Head of caudate nucleus (tissue), 42 donors: ENCODE results near the gene SERBP1.
A peak's percentile ranks its signal among the peaks of the same experiment; 100 is the strongest.

Experiments
- DNase-seq, 42 donors: peaks; one replicate each; pipeline versions ENCODE4 v3.0.0 to v3.0.0-alpha.2; 2020 to 2021; ENCODE audit warnings: mixed read lengths in 7 of 42
- intact Hi-C: fragments of 100-400 bp; cut with DNase I; formaldehyde crosslinking; loops from one replicate; pipeline ENCODE4 v1.15.0; 2022

The SERBP1 gene

DNA sequence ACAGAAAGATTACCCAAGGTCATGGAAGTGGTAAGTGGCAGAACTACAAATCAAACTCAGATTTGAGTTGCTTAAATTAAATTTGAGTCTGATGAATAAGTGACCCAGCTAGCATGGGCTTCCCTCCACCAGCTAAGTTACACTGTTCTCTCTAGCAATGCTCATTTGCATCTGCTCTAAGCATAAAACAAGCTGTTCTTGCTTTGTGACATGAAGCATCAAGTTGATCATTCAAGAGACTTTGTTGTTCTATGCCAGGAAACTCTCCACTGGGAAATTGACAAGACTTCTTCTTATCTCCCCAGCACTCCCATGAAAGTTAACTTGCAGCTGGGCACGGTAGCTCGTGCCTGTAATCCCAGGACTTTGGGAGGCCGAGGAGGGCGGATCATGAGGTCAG is 49.0 kb downstream of the SERBP1 start:
- intact Hi-C loops: no loop called here
- no peak for DNase-seq

DNA sequence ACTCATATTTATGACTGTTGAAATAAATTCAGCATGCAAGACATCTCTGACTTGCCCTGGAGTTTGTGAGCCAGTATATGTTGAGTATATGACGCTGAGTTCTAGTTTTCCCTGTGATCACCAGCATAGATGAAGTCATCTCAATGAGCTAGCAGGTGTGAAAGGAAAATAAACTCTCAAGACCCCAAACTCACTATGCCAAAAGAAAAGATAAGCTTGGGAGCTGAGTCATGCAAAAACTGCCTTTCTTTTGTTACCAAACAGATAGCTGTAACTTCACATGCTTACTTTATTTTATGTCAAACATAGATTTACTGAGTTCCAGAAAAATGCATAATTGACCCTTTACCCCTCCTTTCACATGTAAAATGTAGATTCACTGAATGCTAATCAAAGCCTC is 52.9 kb downstream of the SERBP1 start:
- no peak for DNase-seq
- intact Hi-C loops: no loop called here

DNA sequence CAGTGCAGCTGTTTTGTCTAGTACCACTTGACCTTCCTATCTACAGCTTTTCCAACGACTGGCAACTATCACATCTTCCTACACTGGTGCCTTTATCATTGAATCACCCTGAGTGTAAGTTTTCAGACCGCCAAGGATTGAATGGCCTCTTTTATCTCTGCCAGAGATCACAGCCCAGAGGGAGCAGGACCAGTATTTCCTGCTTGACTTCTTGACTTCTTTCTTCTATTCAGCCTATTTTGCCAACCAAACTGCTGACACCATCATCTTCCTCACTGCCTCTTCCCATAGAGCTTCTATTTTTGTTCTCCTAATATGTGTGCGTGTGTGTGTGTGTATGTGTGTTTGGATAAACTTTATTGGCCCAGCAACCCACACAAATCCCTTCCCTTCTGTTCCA is 53.8 kb downstream of the SERBP1 start:
- intact Hi-C loops: no loop called here
- DNase-seq: no peak

DNA sequence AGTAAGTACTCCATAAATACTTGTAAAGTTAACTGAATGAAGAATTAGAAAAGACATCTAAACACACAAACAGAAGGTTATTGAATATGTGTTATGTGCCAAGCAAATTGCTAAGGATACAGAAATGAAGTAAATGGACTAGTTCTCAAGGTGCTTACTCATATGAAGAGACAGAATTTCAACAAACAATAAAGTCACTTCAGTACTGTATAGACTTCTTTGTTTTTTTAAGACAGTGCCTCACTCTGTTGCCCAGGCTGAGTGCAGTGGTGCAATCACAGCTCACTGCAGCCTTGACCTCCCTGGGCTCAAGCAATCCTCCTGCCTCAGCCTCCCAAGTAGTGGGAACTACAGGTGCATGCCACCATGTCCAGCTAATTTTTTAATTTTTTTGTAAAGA is 57.3 kb downstream of the SERBP1 start:
- DNase-seq: no peak
- intact Hi-C loops: no loop called here

DNA sequence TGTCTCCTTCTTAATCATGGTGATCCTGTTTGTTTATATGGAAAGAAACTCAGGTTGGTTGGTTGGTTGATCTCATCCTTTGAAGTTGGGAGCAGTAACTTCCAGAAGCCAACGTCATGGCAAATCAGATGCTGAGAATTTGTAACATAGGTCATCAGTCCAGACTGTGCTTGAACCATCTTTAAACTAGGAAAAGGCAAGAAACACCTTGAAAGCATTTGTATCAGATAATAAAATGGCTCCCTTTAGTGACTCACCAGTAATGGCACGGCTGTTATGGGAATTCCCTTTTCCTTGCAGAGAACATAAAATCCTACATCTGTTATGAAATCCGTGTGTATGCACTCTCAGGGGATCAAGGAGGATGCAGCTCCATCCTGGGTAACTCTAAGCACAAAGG is 58.1 kb downstream of the SERBP1 start:
- no peak for DNase-seq
- intact Hi-C loops: no loop called here

DNA sequence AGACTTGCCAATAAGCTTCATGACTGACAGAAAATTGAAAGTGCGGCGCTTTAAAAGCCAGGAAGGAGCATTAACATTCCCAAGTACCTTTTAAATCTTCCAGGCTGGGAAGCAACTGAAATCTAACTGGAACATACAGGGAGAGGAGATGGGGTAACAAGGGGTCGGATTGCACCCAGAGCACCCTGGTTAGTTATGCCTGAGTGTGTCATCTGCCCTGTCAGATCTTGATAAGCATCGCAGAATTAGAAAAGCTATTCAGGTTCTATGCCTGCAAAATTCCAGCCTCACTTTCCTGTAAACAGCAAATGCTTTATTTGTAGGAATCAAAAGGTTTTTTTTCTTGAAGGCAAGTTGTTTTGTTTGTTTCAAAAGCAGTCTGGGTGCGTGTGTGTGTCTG is 58.5 kb downstream of the SERBP1 start:
- DNase-seq: no peak
- intact Hi-C loops: no loop called here

DNA sequence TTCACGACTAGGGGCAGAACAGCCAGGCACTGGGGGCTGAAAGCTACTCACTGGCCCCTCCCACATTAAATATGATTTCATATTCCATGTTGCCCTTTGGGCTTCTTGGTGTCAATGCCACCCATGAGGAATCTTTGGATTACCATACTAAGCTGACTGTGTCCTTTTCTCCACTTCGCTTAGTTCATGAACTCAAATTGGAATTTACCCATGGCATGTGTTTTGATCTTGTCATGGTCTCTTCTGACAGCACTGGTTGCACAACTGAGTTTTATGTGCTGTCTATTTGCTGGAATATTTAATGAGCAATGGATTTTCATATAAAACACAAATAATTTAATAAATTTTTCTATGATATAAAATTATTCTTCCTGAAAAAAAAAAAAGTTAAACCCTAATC is 59.2 kb downstream of the SERBP1 start:
- no peak for DNase-seq
- intact Hi-C loops: no loop called here

DNA sequence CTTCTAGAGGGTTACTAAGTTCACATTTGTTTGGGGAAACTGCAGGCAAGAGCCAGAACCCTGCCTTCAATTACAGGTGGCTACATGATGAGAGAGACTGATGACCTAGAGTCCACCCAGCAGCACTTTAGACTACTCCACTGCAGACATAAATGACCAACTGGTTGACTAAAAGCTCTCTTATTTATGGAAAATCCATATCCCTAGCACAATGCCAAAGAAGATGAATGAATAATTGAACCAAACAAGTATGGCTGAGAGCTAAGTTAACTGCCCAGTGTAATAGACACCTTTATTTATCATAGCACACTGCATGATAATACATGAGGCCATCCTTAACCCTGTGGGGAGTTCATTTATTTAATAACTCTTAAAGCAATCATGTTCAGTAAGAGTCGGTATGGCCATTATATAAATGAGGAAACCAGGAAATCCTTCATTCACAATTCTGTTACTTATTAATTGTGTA is 62.1 kb downstream of the SERBP1 start:
- intact Hi-C loops: no loop called here
- no peak for DNase-seq

DNA sequence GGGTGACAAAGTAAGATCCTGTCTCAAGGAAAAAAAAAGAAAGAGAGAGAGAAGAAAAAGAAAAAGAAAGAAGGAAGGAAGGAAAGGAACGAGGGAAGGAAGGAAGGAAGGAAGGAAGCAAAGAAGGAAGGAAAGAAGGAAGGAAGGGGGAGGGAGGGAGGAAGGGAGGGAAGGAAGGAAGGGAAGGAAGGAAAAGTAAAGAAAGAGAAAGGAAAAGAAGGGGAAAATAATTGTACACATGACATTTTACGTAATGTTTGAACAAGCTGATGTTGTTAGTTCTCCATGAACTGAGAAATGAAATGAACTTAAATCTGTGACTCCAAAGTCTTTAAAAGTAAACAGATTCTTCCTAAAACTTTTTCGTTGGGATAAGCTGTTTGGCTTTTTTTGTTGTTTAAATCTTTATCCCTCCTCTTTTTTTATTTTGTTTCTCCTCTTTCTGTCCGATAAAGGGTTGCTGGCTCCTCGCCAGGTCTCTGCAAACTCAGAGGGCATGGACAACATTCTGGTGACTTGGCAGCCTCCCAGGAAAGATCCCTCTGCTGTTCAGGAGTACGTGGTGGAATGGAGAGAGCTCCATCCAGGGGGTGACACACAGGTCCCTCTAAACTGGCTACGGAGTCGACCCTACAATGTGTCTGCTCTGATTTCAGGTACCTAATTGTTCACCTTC is 62.7 kb downstream of the SERBP1 start:
- intact Hi-C loops: no loop called here
- peak in 7 of 42 donors; percentile 4 to 45 (median 25) for DNase-seq

DNA sequence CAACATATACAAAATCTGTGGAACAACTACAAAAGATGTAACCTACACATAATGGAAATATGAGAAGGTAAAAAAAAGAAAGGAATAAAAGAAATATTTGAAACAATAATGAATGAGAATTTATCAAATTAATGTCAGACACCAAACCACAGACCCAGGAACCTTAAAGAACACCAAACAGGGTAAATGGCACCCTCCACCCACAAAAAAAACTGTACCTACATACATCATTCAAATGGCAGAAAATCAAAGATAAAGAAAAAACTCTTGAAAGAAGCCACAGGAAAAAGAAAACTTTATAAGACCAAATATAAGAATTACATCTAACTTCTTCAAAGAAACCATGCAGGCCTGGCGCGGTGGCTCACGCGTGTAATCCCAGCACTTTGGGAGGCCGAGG is 68.6 kb downstream of the SERBP1 start:
- DNase-seq: no peak
- intact Hi-C loops: no loop called here

DNA sequence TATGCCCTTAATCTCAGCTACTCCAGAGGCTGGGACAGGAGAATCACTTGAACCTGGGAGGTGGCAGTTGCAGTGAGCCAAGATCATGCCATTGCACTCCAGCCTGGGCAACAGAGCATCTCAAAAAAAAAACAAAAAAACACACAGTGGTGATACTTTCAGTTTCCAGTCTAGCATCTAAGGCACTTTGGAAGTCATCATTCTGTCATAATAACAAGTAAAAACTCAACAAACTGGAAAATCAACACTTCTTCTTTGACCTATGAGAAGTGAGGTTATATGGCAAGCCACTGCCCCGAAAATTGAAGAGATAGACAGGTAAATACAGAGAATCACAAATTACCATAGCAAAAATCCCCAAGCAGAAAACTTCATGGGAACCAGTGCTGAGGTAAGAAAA is 70.6 kb downstream of the SERBP1 start:
- intact Hi-C loops: no loop called here
- no peak for DNase-seq
